Liver (tissue), 9 donors: ENCODE data around the gene PSMC3. TPM values are rescaled to one million over a fixed set of nuclear protein-coding genes. Genes with fewer than 3 reads are reported as not detected.

ENCODE experiments used
- DNase-seq: peaks from one replicate; pipeline ENCODE4 v3.0.0-alpha.2; 2017; ENCODE audit warnings: low spot score
- H3K27ac ChIP-seq, 2 donors: one replicate each; pipeline ENCODE4 v1.7.0; 2013; ENCODE audit warnings: inconsistent platforms in 2 of 2, low read length in 2 of 2, control low read depth in 1 of 2, low read depth in 1 of 2, mild to moderate bottlenecking in 1 of 2
- H3K27me3 ChIP-seq, 4 donors: one replicate each; pipeline versions ENCODE4 v1.6.1 to v1.7.0; 2013; ENCODE audit warnings: low read length in 3 of 4, inconsistent platforms in 1 of 4, mild to moderate bottlenecking in 1 of 4, moderate library complexity in 1 of 4; ENCODE audit not compliant: control insufficient read depth in 4 of 4, insufficient read depth in 4 of 4
- H3K36me3 ChIP-seq, 4 donors: one replicate each; pipeline versions ENCODE4 v1.6.1 to v1.7.0; 2013; ENCODE audit warnings: low read length in 3 of 4, mild to moderate bottlenecking in 3 of 4, low read depth in 1 of 4, moderate library complexity in 1 of 4; ENCODE audit not compliant: control insufficient read depth in 4 of 4, insufficient read depth in 3 of 4
- H3K4me1 ChIP-seq, 4 donors: one replicate each; pipeline versions ENCODE4 v1.6.1 to v1.7.0; 2013; ENCODE audit warnings: low read length in 3 of 4, mild to moderate bottlenecking in 3 of 4, moderate library complexity in 1 of 4; ENCODE audit not compliant: control insufficient read depth in 4 of 4, insufficient read depth in 4 of 4
- H3K4me3 ChIP-seq, 3 donors: one replicate each; pipeline versions ENCODE4 v1.6.1 to v1.7.0; 2013; ENCODE audit warnings: low read length in 3 of 3, control low read depth in 1 of 3, low read depth in 1 of 3, mild to moderate bottlenecking in 1 of 3
- H3K9ac ChIP-seq, 2 donors: one replicate each; pipeline ENCODE4 v1.7.0; 2013; ENCODE audit warnings: low read length in 2 of 2, mild to moderate bottlenecking in 2 of 2, moderate library complexity in 2 of 2, control low read depth in 1 of 2, low read depth in 1 of 2
- H3K9me3 ChIP-seq, 4 donors: one replicate each; pipeline versions ENCODE4 v1.6.1 to v1.7.0; 2013; ENCODE audit warnings: low read length in 3 of 4; ENCODE audit not compliant: control insufficient read depth in 4 of 4
- ATF3 ChIP-seq: IDR thresholded peaks from 2 replicates; pipeline ENCODE4 v1.6.1; 2016; ENCODE audit warnings: antibody characterized with exemption
- CTCF ChIP-seq: fragments of 150-350 bp; IDR thresholded peaks from 2 replicates; pipeline ENCODE4 v1.5.1; 2017; ENCODE audit warnings: improper control_type of control experiment, low read depth, low read length; ENCODE audit not compliant: missing input control
- EGR1 ChIP-seq, 2 donors: IDR thresholded peaks; 2 replicates each; pipeline ENCODE4 v1.6.1; 2016 to 2018; ENCODE audit warnings: antibody characterized with exemption in 2 of 2, low read depth in 2 of 2
- FOXA1 ChIP-seq: IDR thresholded peaks from 2 replicates; pipeline ENCODE4 v1.6.1; 2016; ENCODE audit warnings: antibody characterized with exemption
- FOXA2 ChIP-seq: IDR thresholded peaks from 2 replicates; pipeline ENCODE4 v1.6.1; 2016; ENCODE audit warnings: antibody characterized with exemption
- GABPA ChIP-seq, 2 donors: IDR thresholded peaks in 1 of 2; conservative IDR thresholded peaks in 1 of 2; 2 replicates each; pipeline ENCODE4 v1.6.1; 2016; ENCODE audit warnings: antibody characterized with exemption in 2 of 2, mild to moderate bottlenecking in 1 of 2, moderate library complexity in 1 of 2
- HNF4A ChIP-seq, 2 donors: conservative IDR thresholded peaks; 2 replicates each; pipeline ENCODE4 v1.6.1; 2016; ENCODE audit warnings: antibody characterized with exemption in 2 of 2, mild to moderate bottlenecking in 2 of 2
- HNF4G ChIP-seq: IDR thresholded peaks from 2 replicates; pipeline ENCODE4 v1.6.1; 2016; ENCODE audit warnings: antibody characterized with exemption
- JUND ChIP-seq, 2 donors: IDR thresholded peaks; 2 replicates each; pipeline ENCODE4 v1.6.1; 2016; ENCODE audit warnings: antibody characterized with exemption in 2 of 2
- MAX ChIP-seq: IDR thresholded peaks from 2 replicates; pipeline ENCODE4 v1.6.1; 2016; ENCODE audit warnings: antibody characterized with exemption
- NR2F2 ChIP-seq: IDR thresholded peaks from 2 replicates; pipeline ENCODE4 v1.6.1; 2016; ENCODE audit warnings: antibody characterized with exemption
- RAD21 ChIP-seq, 2 donors: IDR thresholded peaks; 2 replicates each; pipeline ENCODE4 v1.6.1; 2016; ENCODE audit warnings: antibody characterized with exemption in 2 of 2, mild to moderate bottlenecking in 2 of 2
- REST ChIP-seq: IDR thresholded peaks from 2 replicates; pipeline ENCODE4 v1.6.1; 2016; ENCODE audit warnings: antibody characterized with exemption, mild to moderate bottlenecking
- RXRA ChIP-seq, 2 donors: IDR thresholded peaks; 2 replicates each; pipeline ENCODE4 v1.6.1; 2017 to 2018; ENCODE audit warnings: antibody characterized with exemption in 2 of 2, mild to moderate bottlenecking in 1 of 2
- SP1 ChIP-seq: IDR thresholded peaks from 2 replicates; pipeline ENCODE4 v1.6.1; 2018; ENCODE audit warnings: antibody characterized with exemption, mild to moderate bottlenecking
- TAF1 ChIP-seq: conservative IDR thresholded peaks from 2 replicates; pipeline ENCODE4 v1.6.1; 2016; ENCODE audit warnings: antibody characterized with exemption, mild to moderate bottlenecking
- YY1 ChIP-seq: IDR thresholded peaks from 2 replicates; pipeline ENCODE4 v1.6.1; 2016; ENCODE audit warnings: antibody characterized with exemption, mild to moderate bottlenecking
- ZBTB33 ChIP-seq: IDR thresholded peaks from 2 replicates; pipeline ENCODE4 v1.6.1; 2016; ENCODE audit warnings: antibody characterized with exemption
- WGBS: extraction: QIAGEN DNeasy Blood & Tissue Kit; methylation state at CpG from one replicate; pipeline ENCODE4 v1.1.7; 2013; 5-methylcytosine and 5-hydroxymethylcytosine counted together
- polyA plus RNA-seq, 2 donors: library from polyadenylated mRNA; stranded (reverse) in 1 of 2; unstranded in 1 of 2; fragments of 200-250 nt in 1 of 2; fragments of >200 nt in 1 of 2; fragmentation: Nextera tagmentation in 1 of 2; extraction: Ambion mirVana in 1 of 2; gene quantifications; one replicate each; pipeline versions ENCODE4 v1.2.1 to v1.2.3, GENCODE V29; 2013 to 2015
- total RNA-seq, 2 donors: library from RNA; depleted of rRNA; stranded (reverse); fragments of >200 nt; gene quantifications; one replicate each; pipeline ENCODE4 v1.2.3, GENCODE V29; 2014
- donor health status: healthy.
- donor health status: healthy.
- donor health status: healthy.
- donor health status: healthy.
- donor health status: healthy.

PSMC3 gene
- total and polyA plus RNA-seq, 4 donors: 58.0 to 110 (median 103) TPM

GRCh38 chr11:47449541-47449940 lies 23.3 kb upstream of the PSMC3 start:
- Histone ChIP-seq H3K36me3 (no peaks in the 10 kb centered on the region), H3K9me3 (no peaks in the 10 kb centered on the region), H3K4me3 (no peak overlapping the region), H3K9ac (no peak overlapping the region), H3K27me3 (no peaks in the 10 kb centered on the region), H3K4me1 (peaks cover 0 to 11% (median 5%) of the 10 kb centered on the region in 4 donors), H3K27ac (no peak overlapping the region)
- DNase-seq: no peak
- TF ChIP-seq EGR1 (IDR thresholded peaks at IDR 0.05; ENCODE audit: low read depth in 2 of 2): no peak
- no peak for TF ChIP-seq CTCF
- TF ChIP-seq FOXA1: no peak
- TF ChIP-seq SP1: peak; percentile 28
- TF ChIP-seq ATF3: no peak
- TF ChIP-seq NR2F2: no peak
- TF ChIP-seq MAX: no peak
- peak; percentile 30 to 51 for TF ChIP-seq RXRA (IDR thresholded peaks at IDR 0.05)
- TF ChIP-seq JUND (IDR thresholded peaks at IDR 0.05): no peak
- no peak for TF ChIP-seq TAF1
- no peak for TF ChIP-seq HNF4G
- no peak for TF ChIP-seq YY1
- TF ChIP-seq REST: peak; percentile 60
- no peak for TF ChIP-seq ZBTB33
- no peak for TF ChIP-seq GABPA (IDR thresholded peaks at IDR 0.05 in 1 of 2, conservative IDR thresholded peaks at IDR 0.05 in 1 of 2)
- no peak for TF ChIP-seq FOXA2
- peak; percentile 65 to 68 for TF ChIP-seq HNF4A (conservative IDR thresholded peaks at IDR 0.05)
- TF ChIP-seq RAD21 (IDR thresholded peaks at IDR 0.05): no peak
- 42% methylated on average over 8 of the region's 8 CpGs for WGBS
